Measurements from ENCODE around the gene RAB11A.

- TF ChIP-seq ZFP3 (CRISPR knock-in tag; IDR thresholded peaks at IDR 0.05) = no peak
- TF ChIP-seq PATZ1 (CRISPR knock-in tag; IDR thresholded peaks at IDR 0.05; ENCODE audit: borderline replicate concordance) = no peak
- no peak for TF ChIP-seq GLIS3 (CRISPR knock-in tag; IDR thresholded peaks at IDR 0.05)
- no peak for TF ChIP-seq CSDC2 (CRISPR knock-in tag; IDR thresholded peaks at IDR 0.05)
- TF ChIP-seq TOX (CRISPR knock-in tag; IDR thresholded peaks at IDR 0.05; ENCODE audit: borderline replicate concordance) = no peak
- TF ChIP-seq ZFP30 (CRISPR knock-in tag; IDR thresholded peaks at IDR 0.05) = no peak
- TF ChIP-seq SNAI2 (CRISPR knock-in tag; IDR thresholded peaks at IDR 0.05) = no peak
- no peak for TF ChIP-seq ZNF8 (CRISPR knock-in tag; IDR thresholded peaks at IDR 0.05)
- TF ChIP-seq TSHZ2 (CRISPR knock-in tag; IDR thresholded peaks at IDR 0.05) = no peak
- no peak for TF ChIP-seq ARNTL (CRISPR knock-in tag; IDR thresholded peaks at IDR 0.05; ENCODE audit: borderline replicate concordance, low read depth)
Observed at GRCh38 chr15:65925338-65925737, 56.0 kb downstream of the RAB11A start.

Measured in SK-N-SH treated with all-trans-retinoic acid at 6 μM for 48 hours (cell line).